GM19043 (cell line): ENCODE results near the gene NUP210.

ENCODE experiments used
- ATAC-seq: cut with Tn5 transposase; IDR thresholded peaks from one replicate; pipeline ENCODE4 v1.9.1; 2021; ENCODE audit warnings: low read depth; ENCODE audit not compliant: unreplicated experiment

The NUP210 gene

GRCh38 chr3:13278783-13279531 is 141.2 kb downstream of the NUP210 start:
- no peak for ATAC-seq

- ATAC-seq, result no peak
Measured at GRCh38 chr3:13277860-13278531, 142.1 kb downstream of the NUP210 start.

- ATAC-seq, result no peak
Measured at GRCh38 chr3:13277196-13277813, 142.8 kb downstream of the NUP210 start.

GRCh38 chr3:13276438-13277195 is 143.5 kb downstream of the NUP210 start:
- no peak for ATAC-seq

GRCh38 chr3:13275376-13276005 is 144.6 kb downstream of the NUP210 start:
- no peak for ATAC-seq

- ATAC-seq, result no peak
Measured at GRCh38 chr3:13274551-13275332, 145.4 kb downstream of the NUP210 start.

GRCh38 chr3:13274125-13274524 is 146.0 kb downstream of the NUP210 start:
- ATAC-seq, result no peak

GRCh38 chr3:13273604-13274105 is 146.5 kb downstream of the NUP210 start:
- no peak for ATAC-seq

- ATAC-seq, result no peak
Measured at GRCh38 chr3:13272831-13273603, 147.1 kb downstream of the NUP210 start.

GRCh38 chr3:13269711-13270378 is 150.3 kb downstream of the NUP210 start:
- no peak for ATAC-seq

GRCh38 chr3:13268961-13269441 is 151.1 kb downstream of the NUP210 start:
- ATAC-seq, result no peak

GRCh38 chr3:13268120-13268519 is 152.0 kb downstream of the NUP210 start:
- no peak for ATAC-seq

- no peak for ATAC-seq
Measured at GRCh38 chr3:13266651-13267362, 153.3 kb downstream of the NUP210 start.
